GM20431 (cell line): ENCODE results near the gene ACAD10.
"Not testable (repeated sequence)": the region's sequence is repeated elsewhere in the genome, so short reads cannot be mapped to it uniquely, and the experiment has no call there.

Experiments
- in situ Hi-C: fragments of 300-500 bp; cut with MseI, MboI; formaldehyde crosslinking; loops from one replicate; pipeline ENCODE4 v1.15.0; 2020; ENCODE audit warnings: low sequenced_read_pairs; ENCODE audit not compliant: unreplicated experiment

The ACAD10 gene

GRCh38 chr12:111748151-111748672 is 62.4 kb downstream of the ACAD10 start:
- in situ Hi-C loops: loop anchor here (10.0 kb wide), 1 partner anchor 47 kb away; no protein-coding TSS in a partner anchor

DNA sequence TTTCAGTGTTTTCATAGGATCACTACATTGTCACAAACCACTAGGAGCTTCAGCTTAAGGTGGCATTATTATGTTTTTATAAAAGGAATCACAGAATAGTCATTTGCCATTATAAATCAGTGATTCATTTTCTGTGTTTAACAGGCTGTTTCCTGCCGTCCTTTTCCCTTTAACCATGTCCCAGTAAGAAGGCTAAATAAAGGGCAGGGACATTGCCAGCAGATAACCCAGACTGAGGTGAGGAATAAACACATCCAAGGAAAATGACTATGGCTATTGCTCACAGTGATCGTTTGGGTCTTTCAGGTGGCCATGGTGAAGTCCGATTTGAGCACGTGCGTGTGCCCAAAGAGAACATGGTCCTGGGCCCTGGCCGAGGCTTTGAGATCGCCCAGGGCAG is 63.0 kb downstream of the ACAD10 start:
- in situ Hi-C loops: loop anchor here (10.0 kb wide), 1 partner anchor 46 kb away; no protein-coding TSS in a partner anchor

DNA sequence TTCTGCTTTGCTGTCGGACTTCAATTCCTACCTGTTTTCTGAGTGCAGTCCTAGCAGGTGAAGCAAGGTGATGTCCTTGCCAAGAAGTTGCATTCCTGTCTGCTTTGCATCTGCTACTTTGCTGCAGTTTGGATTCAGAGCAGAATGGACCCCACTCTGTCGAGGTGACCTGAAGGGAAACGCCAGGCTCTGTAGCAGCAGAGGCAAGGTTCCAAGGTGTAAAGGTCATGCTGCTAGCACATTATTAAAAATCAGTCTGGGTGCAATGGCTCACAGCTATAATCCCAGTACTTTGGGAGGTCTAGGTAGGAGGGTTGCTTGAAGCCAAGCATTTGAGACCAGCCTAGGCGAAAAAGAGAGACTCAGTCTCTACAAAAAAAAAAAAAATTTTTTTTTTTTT is 63.5 kb downstream of the ACAD10 start:
- in situ Hi-C loops: loop anchor here (10.0 kb wide), 1 partner anchor 45 kb away; no protein-coding TSS in a partner anchor

- in situ Hi-C loops: loop anchor here (10.0 kb wide), 1 partner anchor 61 kb away; no protein-coding TSS in a partner anchor
Measured at GRCh38 chr12:111753144-111753881, 67.5 kb downstream of the ACAD10 start.

DNA sequence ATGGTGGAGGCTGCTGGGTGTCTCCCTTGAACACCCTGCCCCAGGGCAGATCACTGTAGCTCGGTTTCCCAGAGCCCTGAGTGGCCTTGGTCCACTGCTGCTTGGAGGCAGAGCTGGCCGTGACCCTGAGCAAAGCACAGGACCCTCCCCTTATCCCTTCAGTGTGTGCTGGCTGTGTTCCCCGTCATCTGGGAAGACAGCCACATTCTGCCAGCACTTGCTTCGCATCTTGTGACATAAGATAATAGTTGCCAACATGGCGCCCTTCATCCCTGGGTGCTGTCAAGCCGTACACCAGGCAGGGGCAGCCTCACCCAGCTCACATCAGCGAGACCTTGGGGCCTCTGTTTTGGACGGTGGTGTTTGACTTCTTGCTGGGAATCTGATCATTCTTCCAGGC is 68.8 kb downstream of the ACAD10 start:
- in situ Hi-C loops: loop anchor here (10.0 kb wide), 1 partner anchor 60 kb away; no protein-coding TSS in a partner anchor

DNA sequence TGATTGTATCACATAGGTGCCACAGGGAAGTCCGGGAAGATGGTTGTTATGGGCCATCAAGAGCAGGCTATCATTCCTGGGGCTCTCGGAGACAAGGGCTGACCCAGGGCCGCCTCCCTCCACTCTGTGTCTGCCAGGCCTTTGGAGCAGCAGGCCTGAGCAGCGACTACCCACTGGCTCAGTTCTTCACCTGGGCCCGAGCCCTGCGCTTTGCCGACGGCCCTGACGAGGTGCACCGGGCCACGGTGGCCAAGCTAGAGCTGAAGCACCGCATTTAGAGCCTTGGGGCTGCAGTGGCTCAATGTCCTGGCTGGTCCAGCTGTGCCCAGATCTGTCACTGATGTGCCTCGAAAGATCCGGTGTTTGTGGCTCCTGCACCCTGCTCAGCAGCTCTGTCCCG is 70.3 kb downstream of the ACAD10 start:
- in situ Hi-C loops: loop anchor here (10.0 kb wide), 1 partner anchor 59 kb away; no protein-coding TSS in a partner anchor

- in situ Hi-C loops: loop anchor here (10.0 kb wide), 1 partner anchor 58 kb away; no protein-coding TSS in a partner anchor
Measured at GRCh38 chr12:111756681-111757080, 70.8 kb downstream of the ACAD10 start.

DNA sequence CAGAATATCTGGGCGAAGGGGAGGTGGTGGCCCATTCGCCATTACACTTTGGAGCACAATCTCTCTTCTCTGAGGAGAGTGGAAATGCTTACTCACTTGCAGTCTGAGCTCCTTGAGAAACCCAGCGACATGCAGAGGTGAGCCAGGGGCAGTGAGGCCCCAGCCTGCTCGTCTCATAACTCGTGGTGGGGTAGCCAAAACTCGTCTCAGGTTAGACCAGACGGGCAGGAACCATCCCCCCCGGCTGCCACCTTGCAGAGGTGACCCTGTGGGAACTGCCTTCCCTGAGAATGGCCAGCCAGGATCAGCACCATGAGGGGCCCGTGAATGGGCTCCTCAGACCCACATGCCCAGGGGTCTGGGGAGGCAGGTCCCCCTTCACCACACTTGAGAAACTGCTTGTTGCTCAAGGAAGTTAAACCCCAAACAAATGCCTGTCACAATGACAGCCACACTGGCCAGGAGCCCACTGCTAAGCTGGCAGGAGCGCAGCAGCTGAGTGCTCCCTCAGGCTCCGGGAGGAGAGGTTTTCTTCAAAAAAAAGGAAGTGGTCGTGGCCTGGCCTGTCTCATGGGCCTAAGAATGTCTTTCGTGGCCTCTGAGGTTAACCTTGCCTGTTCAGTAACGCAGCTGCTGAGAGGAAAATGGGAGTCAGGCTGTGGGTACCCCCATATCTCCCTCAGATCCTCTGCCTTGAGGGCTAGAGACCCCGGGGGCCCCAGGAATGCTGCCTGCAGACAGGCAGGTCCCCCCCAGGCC is 71.7 kb downstream of the ACAD10 start:
- in situ Hi-C loops: loop anchor here (10.0 kb wide), 1 partner anchor 57 kb away; no protein-coding TSS in a partner anchor

GRCh38 chr12:111758120-111758561 is 72.3 kb downstream of the ACAD10 start:
- in situ Hi-C loops: loop anchor here (10.0 kb wide), 1 partner anchor 57 kb away; no protein-coding TSS in a partner anchor

- in situ Hi-C loops: loop anchor here (10.0 kb wide), 1 partner anchor 56 kb away; no protein-coding TSS in a partner anchor
Measured at GRCh38 chr12:111759271-111759670, 73.4 kb downstream of the ACAD10 start.

- in situ Hi-C loops: loop anchor here (10.0 kb wide), 1 partner anchor 55 kb away; no protein-coding TSS in a partner anchor
Measured at GRCh38 chr12:111759991-111760390, 74.1 kb downstream of the ACAD10 start.

DNA sequence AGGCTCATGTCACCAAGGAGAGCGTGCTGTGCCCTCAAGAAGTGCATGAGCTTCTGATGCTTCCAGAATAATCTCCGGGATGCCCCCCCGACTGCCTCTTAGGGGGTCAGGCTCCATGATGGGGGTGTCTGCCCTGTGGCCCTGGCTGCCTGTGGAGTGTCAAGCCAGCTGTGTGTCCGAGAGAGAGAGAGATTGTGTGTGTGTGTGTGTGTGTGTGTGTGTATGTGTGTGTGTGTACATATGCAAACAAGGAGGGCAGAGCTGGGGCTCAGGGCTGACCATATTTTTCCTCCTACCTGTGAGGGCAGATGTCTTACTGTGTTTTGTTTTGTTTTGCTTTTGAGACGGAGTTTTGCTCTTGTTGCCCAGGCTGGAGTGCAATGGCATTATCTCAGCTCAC is 75.2 kb downstream of the ACAD10 start:
- in situ Hi-C loops: no loop called here

DNA sequence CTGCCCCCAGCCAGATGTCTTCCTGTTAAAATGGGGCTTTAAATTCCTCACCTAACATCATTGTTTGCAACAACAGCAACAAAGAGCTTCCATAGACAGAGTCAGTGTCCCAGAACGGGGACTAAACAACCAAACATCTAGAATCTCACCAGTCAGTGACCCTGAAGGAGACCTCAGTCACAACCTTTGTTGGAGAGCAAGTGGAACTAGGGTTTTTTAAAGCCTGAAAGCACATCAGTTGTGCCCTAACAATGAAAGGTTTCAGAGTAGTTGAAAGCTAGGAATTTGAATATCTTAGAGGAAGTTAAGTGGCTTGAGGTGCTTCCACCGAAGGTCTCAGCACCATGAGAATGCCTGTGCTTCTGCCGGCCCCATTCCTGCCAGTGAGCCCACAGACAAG is 75.9 kb downstream of the ACAD10 start:
- in situ Hi-C loops: no loop called here

- in situ Hi-C loops: not testable (repeated sequence)
Measured at GRCh38 chr12:111763552-111763951, 77.7 kb downstream of the ACAD10 start.

DNA sequence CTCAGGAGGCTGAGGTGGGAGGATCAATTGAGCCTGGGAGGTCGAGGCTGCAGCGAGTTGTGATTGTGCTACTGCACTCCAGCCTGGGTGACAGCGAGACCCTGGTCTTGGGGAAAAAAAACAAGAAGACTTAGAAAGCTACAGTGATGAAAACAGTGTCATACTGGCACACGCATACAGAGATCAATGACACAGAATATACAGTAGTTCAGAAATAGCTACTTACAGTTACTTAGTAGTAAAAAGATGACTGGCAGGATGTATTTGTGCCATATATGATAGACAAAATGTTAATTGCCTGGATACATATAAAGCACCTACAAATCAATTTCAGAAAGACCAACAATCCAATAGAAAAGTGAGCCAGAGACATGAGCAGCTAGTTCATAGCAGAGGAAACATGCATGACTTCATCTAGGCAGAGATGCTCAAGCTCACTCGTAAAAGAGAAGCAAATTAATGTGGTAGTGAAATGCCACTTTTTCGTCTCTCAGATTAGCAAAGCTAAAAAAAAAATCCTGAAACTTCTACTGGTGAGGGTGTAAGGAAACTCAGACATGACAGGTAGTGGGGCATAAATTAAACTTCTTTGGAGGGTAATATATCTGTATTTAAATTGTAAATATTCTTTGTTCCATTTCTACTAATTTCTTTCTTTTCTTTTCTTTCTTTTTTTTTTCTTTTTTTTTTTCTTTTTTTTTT is 78.4 kb downstream of the ACAD10 start:
- in situ Hi-C loops: no loop called here

DNA sequence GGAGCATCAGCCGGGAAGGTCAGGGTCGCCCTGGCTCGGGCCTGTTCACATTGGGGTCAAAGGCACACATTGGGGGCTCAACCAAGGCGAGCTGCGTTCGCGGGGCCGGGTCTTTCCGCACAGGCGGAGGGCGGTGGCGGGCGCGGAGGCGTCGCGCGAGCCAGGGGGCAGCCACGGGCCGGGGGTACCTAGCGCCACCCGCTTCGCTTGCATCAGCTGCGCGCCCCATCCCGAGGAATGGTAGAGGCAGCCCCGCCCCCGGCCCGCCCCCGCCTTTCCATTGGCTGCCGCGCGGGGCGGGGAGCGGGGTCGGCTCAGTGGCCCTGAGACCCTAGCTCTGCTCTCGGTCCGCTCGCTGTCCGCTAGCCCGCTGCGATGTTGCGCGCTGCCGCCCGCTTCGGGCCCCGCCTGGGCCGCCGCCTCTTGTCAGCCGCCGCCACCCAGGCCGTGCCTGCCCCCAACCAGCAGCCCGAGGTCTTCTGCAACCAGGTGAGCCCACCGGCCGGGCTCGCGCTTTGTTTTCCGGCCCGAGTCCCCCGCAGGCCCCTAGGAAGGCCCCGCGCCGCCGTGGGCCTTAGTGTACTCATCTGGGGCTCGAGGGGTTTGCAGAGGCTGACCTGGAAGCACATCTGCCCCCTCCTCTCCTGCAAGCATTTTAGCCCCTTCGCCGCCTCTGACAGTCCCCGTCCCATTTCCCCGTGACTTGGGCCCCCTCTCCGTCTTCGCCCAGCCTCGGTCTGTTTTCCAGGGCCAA is 80.9 kb downstream of the ACAD10 start, which contains the start of gene ALDH2:
TSS of gene ALDH2 (plus strand) at position 326 of the 754 bp plus-strand sequence. CDS start at position 376, 50 bp downstream.
- in situ Hi-C loops: no loop called here

- in situ Hi-C loops: no loop called here
Measured at GRCh38 chr12:111767362-111768158, 81.7 kb downstream of the ACAD10 start.
